Activated naive CD8-positive, alpha-beta T cell treated with anti-CD3 and anti-CD28 coated beads, Interleukin-2, amount 50 U/mL, for 16 hours (primary cell): ENCODE measurements around the gene LRRC10B.

ENCODE experiments used
- DNase-seq: peaks from one replicate; pipeline ENCODE4 v3.0.0-alpha.2; 2020; ENCODE audit warnings: low read depth, low spot score

The LRRC10B gene

GRCh38 chr11:61509043-61510029, 787 bp downstream of the LRRC10B start:
- peak; percentile 24 for DNase-seq

DNA sequence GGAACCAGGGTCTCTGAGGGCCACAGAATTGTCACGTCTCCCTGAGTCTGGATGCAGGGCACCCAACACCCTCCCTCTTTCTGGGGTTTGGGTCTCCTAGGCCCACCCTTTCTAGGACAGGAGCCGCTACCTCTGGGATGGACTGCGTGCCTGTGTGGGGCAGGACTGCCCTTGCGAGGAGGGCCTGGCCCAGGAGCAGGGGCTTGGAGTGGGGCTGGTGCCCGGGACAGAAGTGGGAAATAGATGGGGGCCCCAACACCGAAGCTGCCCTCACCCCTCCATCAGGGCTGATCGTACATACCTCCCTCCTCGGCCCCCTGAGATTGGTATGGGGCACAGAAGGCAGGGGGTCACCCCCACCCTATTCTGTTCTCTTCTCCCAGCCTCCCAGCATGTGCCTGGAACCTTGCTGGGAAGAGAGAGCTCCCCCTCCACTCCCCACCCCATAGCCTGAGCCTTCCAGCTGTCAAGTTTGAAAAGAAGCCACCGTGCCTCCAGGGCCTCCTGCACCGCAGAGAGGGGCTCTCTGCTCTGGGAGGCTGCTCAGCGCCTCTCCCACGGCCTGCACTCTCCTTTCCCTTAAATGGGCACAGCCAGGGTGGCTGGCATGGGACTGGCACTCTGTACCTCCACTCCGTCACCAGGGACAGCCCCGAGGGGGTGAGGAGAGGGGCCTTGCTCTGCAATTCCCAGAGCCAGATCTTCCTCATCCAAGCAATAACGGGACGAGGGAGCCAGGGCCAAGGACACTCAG, 1.8 kb downstream of the LRRC10B start:
- DNase-seq = no peak

DNA sequence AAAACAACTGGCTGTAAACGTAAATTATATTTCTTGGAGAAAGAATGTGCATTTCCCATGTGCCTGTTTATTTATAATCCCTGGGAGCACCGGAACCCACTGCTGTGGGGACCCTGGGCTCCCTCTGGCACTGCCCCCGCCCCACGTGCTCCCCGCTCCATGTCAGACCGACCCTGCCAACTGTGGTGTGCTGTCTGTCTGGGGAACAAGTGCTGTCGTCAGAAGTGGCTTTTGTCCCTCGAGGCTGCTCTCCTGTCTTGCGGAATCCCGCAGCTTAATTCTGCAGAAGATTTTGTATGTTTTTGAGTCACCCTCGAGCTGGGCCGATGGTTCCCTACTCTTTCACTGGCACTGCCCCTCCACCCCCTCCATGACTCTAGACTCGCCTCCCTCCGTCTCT, 2.4 kb downstream of the LRRC10B start:
- no peak for DNase-seq

GRCh38 chr11:61511383-61511782, 2.8 kb downstream of the LRRC10B start:
- no peak for DNase-seq

DNA sequence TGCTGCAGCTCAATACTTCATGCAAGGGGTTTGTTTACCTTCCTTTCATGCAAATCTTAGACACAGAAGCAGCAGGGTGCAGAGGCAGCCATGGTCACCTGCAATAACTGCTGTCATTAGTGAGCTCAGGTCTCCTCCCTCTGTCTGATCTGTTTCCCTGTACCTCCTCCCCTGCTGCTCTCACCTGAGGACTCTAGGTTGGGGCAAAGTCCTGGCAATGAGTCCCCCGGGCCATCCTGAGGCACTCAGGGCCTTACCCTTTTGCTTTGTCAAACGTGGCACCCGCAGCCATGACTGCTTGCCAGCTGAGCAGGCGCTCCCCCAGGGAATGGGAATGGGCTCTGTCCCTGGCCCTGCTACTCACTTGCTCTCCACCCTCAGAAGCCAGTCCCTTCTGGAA, 3.9 kb downstream of the LRRC10B start:
- DNase-seq = no peak

GRCh38 chr11:61513143-61513765, 4.7 kb downstream of the LRRC10B start:
- DNase-seq = no peak

GRCh38 chr11:61514050-61514917, 5.7 kb downstream of the LRRC10B start:
- no peak for DNase-seq

GRCh38 chr11:61515686-61516085, 7.1 kb downstream of the LRRC10B start:
- no peak for DNase-seq

DNA sequence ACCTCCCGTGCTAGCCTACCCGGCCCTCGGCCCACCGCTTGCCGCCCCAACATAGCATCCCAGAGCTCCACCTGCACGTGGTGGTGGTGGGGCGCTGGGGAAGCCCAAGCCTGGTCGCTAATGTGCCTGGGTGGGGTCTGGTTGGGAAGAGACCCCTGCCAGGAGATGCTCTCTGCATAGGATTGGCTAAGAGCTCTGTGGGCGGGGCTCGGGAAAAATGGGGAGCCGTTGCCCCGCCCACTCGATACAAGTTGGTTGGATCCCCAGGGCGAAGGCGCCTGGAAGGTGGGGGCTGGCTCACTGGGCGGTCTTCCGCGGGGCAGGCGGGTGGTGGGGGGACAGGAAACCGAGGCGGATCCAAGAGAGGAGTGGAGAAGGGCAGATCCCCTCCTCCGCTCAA, 7.6 kb downstream of the LRRC10B start:
- no peak for DNase-seq

- peak; percentile 45 for DNase-seq
Measured at GRCh38 chr11:61516675-61517572, 8.4 kb downstream of the LRRC10B start.

- DNase-seq = no peak
Measured at GRCh38 chr11:61518032-61518795, 9.7 kb downstream of the LRRC10B start.

DNA sequence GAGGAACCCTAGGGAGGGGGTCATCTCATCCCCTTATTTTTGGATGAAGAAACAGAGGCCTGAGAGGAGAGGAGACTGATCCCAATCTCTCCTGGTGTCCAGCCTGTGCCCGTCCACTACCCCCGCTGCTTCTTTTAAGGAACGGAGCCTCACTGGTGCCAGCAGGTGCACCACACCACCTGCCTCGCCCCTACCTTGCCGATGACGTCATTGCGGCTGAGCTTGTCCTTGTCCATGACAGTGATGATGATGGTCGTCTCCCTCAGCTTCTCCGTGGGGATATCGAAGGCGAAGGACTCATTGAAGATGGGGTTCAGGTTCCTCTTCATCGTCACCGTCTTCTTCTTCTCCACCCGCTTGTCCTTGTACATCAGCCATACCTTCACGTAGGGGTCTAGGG, 14.3 kb downstream of the LRRC10B start:
- no peak for DNase-seq

- no peak for DNase-seq
Measured at GRCh38 chr11:61524446-61524845, 15.9 kb downstream of the LRRC10B start.

GRCh38 chr11:61524963-61525587, 16.5 kb downstream of the LRRC10B start:
- DNase-seq = no peak

DNA sequence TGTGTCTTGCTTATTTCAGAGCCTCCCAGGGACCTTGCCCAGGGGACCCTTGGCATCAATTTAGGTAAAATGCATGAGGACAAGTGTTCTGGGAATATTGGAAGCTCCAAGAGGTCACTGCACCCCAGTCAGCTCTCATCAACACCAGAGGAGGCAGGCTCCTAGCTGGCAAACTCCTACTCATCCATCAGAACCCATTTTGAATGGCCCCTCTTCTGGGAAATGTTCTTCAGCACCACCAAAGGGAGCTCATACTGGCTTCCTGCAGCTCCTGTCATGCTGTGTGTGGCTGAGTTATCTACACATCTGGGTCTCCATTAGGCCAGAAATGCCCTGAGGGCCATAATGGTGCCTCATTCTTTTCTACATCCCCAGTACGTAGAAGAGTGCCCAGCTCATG, 17.7 kb downstream of the LRRC10B start:
- no peak for DNase-seq

GRCh38 chr11:61526956-61527731, 18.6 kb downstream of the LRRC10B start:
- DNase-seq = no peak

DNA sequence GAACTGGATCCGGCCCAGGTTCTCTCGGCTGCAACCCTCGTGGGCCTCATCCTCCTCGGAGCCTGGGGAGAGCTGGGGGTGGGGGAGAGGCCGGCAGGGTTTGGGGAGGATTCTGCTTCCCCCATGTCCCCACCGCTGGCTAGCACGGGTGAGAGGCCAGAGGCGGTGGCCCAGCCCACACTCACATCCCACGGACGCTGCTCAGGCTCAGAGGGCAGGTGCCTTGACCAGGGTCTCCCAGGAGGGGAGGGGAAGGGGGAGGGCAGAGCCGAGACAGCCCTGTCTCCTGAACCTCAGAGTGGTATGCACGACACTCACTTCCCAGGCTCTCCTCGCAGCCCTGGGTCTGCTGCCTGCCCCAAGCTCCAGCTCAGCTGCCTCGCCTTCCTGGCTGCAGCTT, 19.6 kb downstream of the LRRC10B start:
- DNase-seq = no peak

DNA sequence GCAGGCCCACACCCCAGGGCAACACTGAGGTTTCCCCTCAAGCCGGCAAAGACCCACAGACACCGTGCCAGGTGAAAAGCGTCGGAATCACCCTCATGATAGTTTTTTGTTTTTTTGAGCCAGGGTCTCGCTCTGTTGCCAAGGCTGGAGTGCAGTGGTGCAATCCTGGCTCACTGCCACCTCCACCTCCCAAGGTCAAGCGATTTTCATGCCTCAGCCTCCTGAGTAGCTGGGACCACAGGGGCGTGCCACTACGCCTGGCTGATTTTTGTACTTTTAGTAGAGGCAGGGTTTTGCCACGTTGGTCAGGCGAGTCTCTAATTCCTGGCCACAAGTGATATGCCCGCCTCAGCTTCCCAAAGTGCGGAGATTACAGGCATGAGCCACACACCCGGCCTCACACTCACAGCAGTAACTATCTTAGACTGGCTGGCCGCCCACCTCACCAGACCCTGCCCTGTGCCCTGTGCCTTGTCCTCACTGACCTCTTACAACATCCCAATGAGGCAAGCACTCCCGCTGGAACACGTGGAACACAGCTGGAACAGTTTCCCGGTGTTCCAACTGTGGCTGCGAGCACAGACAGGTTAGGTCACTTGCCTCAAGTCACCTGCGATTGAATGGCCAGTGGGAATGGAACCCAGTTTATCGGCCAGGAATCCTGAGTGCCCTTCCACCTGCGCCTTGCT, 21.1 kb downstream of the LRRC10B start:
- DNase-seq = no peak
